H9 (cell line): ENCODE data around the gene TSPAN5. TPM values are rescaled to one million over a fixed set of nuclear protein-coding genes. Genes with fewer than 3 reads are reported as not detected.

ENCODE experiments used
- DNase-seq: peaks from one replicate; pipeline ENCODE4 v3.0.0-alpha.2; 2017
- H2AFZ ChIP-seq: one replicate; pipeline ENCODE4 v1.6.1; 2013; ENCODE audit warnings: mild to moderate bottlenecking, low read length, control low read depth, moderate library complexity
- H2AK5ac ChIP-seq: 2 replicates; pipeline ENCODE4 v1.6.1; 2013; ENCODE audit warnings: low read length, control low read depth, mixed read lengths; ENCODE audit not compliant: insufficient read length
- H2BK120ac ChIP-seq: one replicate; pipeline ENCODE4 v1.6.1; 2013; ENCODE audit warnings: low read depth, mild to moderate bottlenecking, low read length, control low read depth, inconsistent platforms; ENCODE audit not compliant: poor library complexity, severe bottlenecking
- H2BK12ac ChIP-seq: 2 replicates; pipeline ENCODE4 v1.6.1; 2013; ENCODE audit warnings: low read length, control low read depth, mixed read lengths, low read depth; ENCODE audit not compliant: insufficient read length
- H2BK15ac ChIP-seq: 2 replicates; pipeline ENCODE4 v1.6.1; 2013; ENCODE audit warnings: low read depth, low read length, control low read depth
- H2BK20ac ChIP-seq: one replicate; pipeline ENCODE4 v1.6.1; 2013; ENCODE audit warnings: low read depth, mild to moderate bottlenecking, low read length, control low read depth, inconsistent platforms; ENCODE audit not compliant: poor library complexity, severe bottlenecking
- H2BK5ac ChIP-seq: 2 replicates; pipeline ENCODE4 v1.6.1; 2013; ENCODE audit warnings: low read length, control low read depth, mixed read lengths; ENCODE audit not compliant: insufficient read length
- H3K14ac ChIP-seq: 2 replicates; pipeline ENCODE4 v1.6.1; 2013; ENCODE audit warnings: low read length, control low read depth; ENCODE audit not compliant: insufficient read depth
- H3K18ac ChIP-seq: 2 replicates; pipeline ENCODE4 v1.6.1; 2013; ENCODE audit warnings: low read depth, mild to moderate bottlenecking, mixed read lengths, low read length, control low read depth; ENCODE audit not compliant: insufficient read length
- H3K23ac ChIP-seq: 2 replicates; pipeline ENCODE4 v1.6.1; 2013; ENCODE audit warnings: low read length, control low read depth, mixed read lengths, low read depth; ENCODE audit not compliant: insufficient read length
- H3K23me2 ChIP-seq: 2 replicates; pipeline ENCODE4 v1.6.1; 2013; ENCODE audit warnings: low read depth, mild to moderate bottlenecking, mixed read lengths, low read length, control low read depth; ENCODE audit not compliant: insufficient read length, poor library complexity, severe bottlenecking
- H3K27ac ChIP-seq: 2 replicates; pipeline ENCODE4 v1.5.1; 2013; ENCODE audit warnings: low read length, control low read depth, mixed read lengths, low read depth; ENCODE audit not compliant: insufficient read length
- H3K27me3 ChIP-seq: 2 replicates; pipeline ENCODE4 v1.6.1; 2013; ENCODE audit warnings: low read length, control low read depth, inconsistent platforms; ENCODE audit not compliant: insufficient read depth
- H3K4ac ChIP-seq: 2 replicates; pipeline ENCODE4 v1.6.1; 2013; ENCODE audit warnings: low read depth, mild to moderate bottlenecking, control low read depth, inconsistent platforms, low read length, moderate library complexity
- H3K4me1 ChIP-seq: 2 replicates; pipeline ENCODE4 v1.6.1; 2013; ENCODE audit warnings: low read length, control low read depth, inconsistent platforms; ENCODE audit not compliant: insufficient read depth
- H3K4me2 ChIP-seq: 2 replicates; pipeline ENCODE4 v1.6.1; 2013; ENCODE audit warnings: low read length, control low read depth, mixed read lengths; ENCODE audit not compliant: insufficient read length, insufficient read depth
- H3K56ac ChIP-seq: 2 replicates; pipeline ENCODE4 v1.6.1; 2013; ENCODE audit warnings: low read depth, mild to moderate bottlenecking, mixed read lengths, low read length, control low read depth; ENCODE audit not compliant: insufficient read length
- H3K79me1 ChIP-seq: 2 replicates; pipeline ENCODE4 v1.6.1; 2013; ENCODE audit warnings: low read depth, mild to moderate bottlenecking, moderate library complexity, low read length, control low read depth, inconsistent platforms; ENCODE audit not compliant: insufficient read depth, poor library complexity, severe bottlenecking
- H3K79me2 ChIP-seq: 2 replicates; pipeline ENCODE4 v1.6.1; 2013; ENCODE audit warnings: low read length, control low read depth, inconsistent platforms; ENCODE audit not compliant: insufficient read depth
- H3K9ac ChIP-seq: 2 replicates; pipeline ENCODE4 v1.6.1; 2013; ENCODE audit warnings: low read length, control low read depth, mixed read lengths; ENCODE audit not compliant: insufficient read length; ENCODE audit errors: extremely low read depth
- H3K9me3 ChIP-seq: one replicate; pipeline ENCODE4 v1.6.1; 2013; ENCODE audit warnings: low read depth, low read length, inconsistent platforms; ENCODE audit not compliant: control insufficient read depth
- H3T11ph ChIP-seq: one replicate; pipeline ENCODE4 v1.6.1; 2013; ENCODE audit warnings: mild to moderate bottlenecking, low read length, control low read depth, inconsistent platforms
- H4K20me1 ChIP-seq: one replicate; pipeline ENCODE4 v1.6.1; 2013; ENCODE audit not compliant: control insufficient read depth, insufficient read length, insufficient read depth
- H4K5ac ChIP-seq: 2 replicates; pipeline ENCODE4 v1.6.1; 2013; ENCODE audit warnings: low read depth, mild to moderate bottlenecking, mixed read lengths, low read length, control low read depth; ENCODE audit not compliant: insufficient read length
- H4K8ac ChIP-seq: replicated peaks from 2 replicates; pipeline ENCODE4 v1.6.1; 2013; ENCODE audit warnings: low read length, control low read depth, mixed read lengths, low read depth; ENCODE audit not compliant: insufficient read length
- H4K91ac ChIP-seq: 2 replicates; pipeline ENCODE4 v1.6.1; 2013; ENCODE audit warnings: low read depth, mild to moderate bottlenecking, moderate library complexity, mixed read lengths, low read length, control low read depth; ENCODE audit not compliant: insufficient read length
- H3K27ac Mint-ChIP-seq, 3 experiments: 2 replicates in 2 of 3; 3 replicates in 1 of 3; pipeline ENCODE4 v1.8.0; 2020 to 2021; ENCODE audit warnings: mixed read lengths in 3 of 3, mild to moderate bottlenecking in 1 of 3, moderate library complexity in 1 of 3
- H3K27me3 Mint-ChIP-seq: 2 replicates; pipeline ENCODE4 v1.8.0; 2021; ENCODE audit warnings: low read depth, mild to moderate bottlenecking, moderate library complexity, mixed read lengths
- H3K36me3 Mint-ChIP-seq, 3 experiments: 2 replicates in 2 of 3; 3 replicates in 1 of 3; pipeline ENCODE4 v1.8.0; 2020 to 2021; ENCODE audit warnings: low read depth in 3 of 3, mixed read lengths in 3 of 3; ENCODE audit not compliant: insufficient read depth in 1 of 3
- H3K4me1 Mint-ChIP-seq, 2 experiments: 2 replicates each; pipeline ENCODE4 v1.8.0; 2020; ENCODE audit warnings: mixed read lengths in 2 of 2
- H3K4me3 Mint-ChIP-seq, 2 experiments: 2 replicates in 1 of 2; 3 replicates in 1 of 2; pipeline ENCODE4 v1.8.0; 2020 to 2021; ENCODE audit warnings: mild to moderate bottlenecking in 2 of 2, mixed read lengths in 2 of 2, moderate library complexity in 1 of 2
- H3K9me3 Mint-ChIP-seq, 2 experiments: 2 replicates in 1 of 2; 3 replicates in 1 of 2; pipeline ENCODE4 v1.8.0; 2020; ENCODE audit warnings: mild to moderate bottlenecking in 2 of 2, mixed read lengths in 2 of 2, moderate library complexity in 1 of 2
- CTCF ChIP-seq: fragments of 200-600 bp; sonication (generic); conservative IDR thresholded peaks from 3 replicates; pipeline ENCODE4 v1.8.0; 2021; ENCODE audit warnings: antibody characterized with exemption, mild to moderate bottlenecking
- WGBS: extraction: QIAGEN DNeasy Blood & Tissue Kit; methylation state at CpG from one replicate; pipeline ENCODE4 v1.1.7; 2013; ENCODE audit warnings: missing lambda C conversion rate, low lambda C conversion rate, mixed read lengths; ENCODE audit not compliant: insufficient read length; ENCODE audit errors: extremely low coverage; 5-methylcytosine and 5-hydroxymethylcytosine counted together
- total RNA-seq: library from RNA; stranded (reverse); gene quantifications from 2 replicates; pipeline ENCODE4 v1.2.1, GENCODE V29; 2021

TSPAN5 gene
- total RNA-seq, 1 experiment from 2014 or later = 7.0 TPM

GRCh38 chr4:98639523-98639922, 18.9 kb downstream of the TSPAN5 start:
- H3K27ac Mint-ChIP-seq = no peak overlapping the region
- no CpG with 5 or more reads among the region's 2 CpGs for WGBS
- Histone ChIP-seq H3K79me2 (peaks cover 4% of the 10 kb centered on the region), H2AK5ac (no peak overlapping the region), H3T11ph (no peak overlapping the region), H3K4me1 (no peaks in the 10 kb centered on the region), H3K18ac (no peak overlapping the region), H3K14ac (no peak overlapping the region), H2BK20ac (no peak overlapping the region), H3K9ac (no peak overlapping the region), H3K27ac (no peak overlapping the region), H3K4me2 (no peak overlapping the region), H4K20me1 (no peaks in the 10 kb centered on the region), H2BK120ac (no peak overlapping the region), H3K56ac (no peak overlapping the region), H3K23ac (no peak overlapping the region), H3K9me3 (no peaks in the 10 kb centered on the region), H3K27me3 (no peaks in the 10 kb centered on the region), H3K79me1 (no peaks in the 10 kb centered on the region), H2BK5ac (no peak overlapping the region), H4K91ac (no peak overlapping the region), H2AFZ (no peak overlapping the region), H4K5ac (no peak overlapping the region), H2BK15ac (no peak overlapping the region), H2BK12ac (no peak overlapping the region), H3K4ac (no peak overlapping the region), H4K8ac (no peak overlapping the region), H3K23me2 (no peaks in the 10 kb centered on the region)
- no peak for DNase-seq
- H3K36me3 Mint-ChIP-seq = no peaks in the 10 kb centered on the region
- no peak for TF ChIP-seq CTCF
- peaks cover 7 to 11% of the 10 kb centered on the region in 2 experiments for H3K4me1 Mint-ChIP-seq
- H3K4me3 Mint-ChIP-seq = no peak overlapping the region
- H3K9me3 Mint-ChIP-seq = no peaks in the 10 kb centered on the region
- no peaks in the 10 kb centered on the region for H3K27me3 Mint-ChIP-seq
